Esophagus squamous epithelium (tissue), 4 donors: ENCODE results near the gene HTRA2.

ENCODE experiments used
- CTCF ChIP-seq, 6 experiments: fragments of 450-650 bp in 4 of 6; fragments of 200-600 bp in 2 of 6; sonication (generic) in 2 of 6; IDR thresholded peaks; one replicate each; pipeline ENCODE4 v1.5.1; 2016 to 2019; ENCODE audit warnings: antibody characterized with exemption in 6 of 6, mild to moderate bottlenecking in 4 of 6, moderate library complexity in 4 of 6
- POLR2A ChIP-seq, 4 donors: fragments of 450-650 bp; IDR thresholded peaks; one replicate each; pipeline ENCODE4 v1.6.1; 2017; ENCODE audit warnings: antibody characterized with exemption in 4 of 4, mild to moderate bottlenecking in 4 of 4, moderate library complexity in 3 of 4

- TF ChIP-seq POLR2A (IDR thresholded peaks at IDR 0.05), result no peak
- no peak for TF ChIP-seq CTCF (IDR thresholded peaks at IDR 0.05)
Measured at GRCh38 chr2:74542978-74543377, 13.2 kb downstream of the HTRA2 start.
